Calu3 (cell line): ENCODE results near the gene ATL2. TPM values are rescaled to one million over a fixed set of nuclear protein-coding genes. Genes with fewer than 3 reads are reported as not detected.
"Not testable (repeated sequence)": the region's sequence is repeated elsewhere in the genome, so short reads cannot be mapped to it uniquely, and the experiment has no call there.

Experiments
- BruUV-seq: library from RNA; stranded (reverse); fragments of 400-500 nt; replicated peaks from 2 replicates; lab custom pipeline; 2021; lab: Mats Ljungman, UMichigan
- CTCF ChIA-PET: fragments of 300-600 bp; sonication (Branson Sonifier 250); formaldehyde crosslinking; loops from one replicate; lab custom pipeline; 2022; ENCODE audit warnings: antibody characterized with exemption; lab: Charles Lee
- DNase-seq: peaks from one replicate; pipeline ENCODE4 v3.0.0; 2022
- H3K27ac Mint-ChIP-seq: one replicate; pipeline ENCODE4 v1.8.0; 2022; ENCODE audit warnings: mixed read lengths; ENCODE audit not compliant: unreplicated experiment
- H3K27me3 Mint-ChIP-seq: one replicate; pipeline ENCODE4 v1.8.0; 2022; ENCODE audit warnings: mixed read lengths; ENCODE audit not compliant: unreplicated experiment
- H3K36me3 Mint-ChIP-seq: one replicate; pipeline ENCODE4 v1.8.0; 2022; ENCODE audit warnings: mild to moderate bottlenecking, moderate library complexity, mixed read lengths; ENCODE audit not compliant: insufficient read depth, unreplicated experiment
- H3K4me1 Mint-ChIP-seq: one replicate; pipeline ENCODE4 v1.8.0; 2022; ENCODE audit warnings: mild to moderate bottlenecking, low read depth, mixed read lengths; ENCODE audit not compliant: unreplicated experiment
- H3K4me3 Mint-ChIP-seq: one replicate; pipeline ENCODE4 v1.8.0; 2022; ENCODE audit warnings: mild to moderate bottlenecking, low read depth, moderate library complexity, mixed read lengths; ENCODE audit not compliant: unreplicated experiment
- H3K9me3 Mint-ChIP-seq: one replicate; pipeline ENCODE4 v1.8.0; 2022; ENCODE audit warnings: low read depth, mixed read lengths; ENCODE audit not compliant: unreplicated experiment
- intact Hi-C: fragments of 100-400 bp; cut with micrococcal nuclease; formaldehyde crosslinking; loops from one replicate; pipeline ENCODE4 v1.10.0; 2022; ENCODE audit not compliant: unreplicated experiment
- total RNA-seq: library from RNA; stranded (reverse); gene quantifications from 2 replicates; pipeline ENCODE4 v1.2.3, GENCODE V29; 2022
- TF ChIP-seq, protein P1 (sequence below): fragments of 200-600 bp; IDR thresholded peaks from one replicate; pipeline ENCODE4 v1.8.0; 2022; ENCODE audit warnings: antibody characterized with exemption; ENCODE audit not compliant: unreplicated experiment

Gene ATL2
- total RNA-seq, 1 experiment from 2014 or later = 118 TPM

DNA sequence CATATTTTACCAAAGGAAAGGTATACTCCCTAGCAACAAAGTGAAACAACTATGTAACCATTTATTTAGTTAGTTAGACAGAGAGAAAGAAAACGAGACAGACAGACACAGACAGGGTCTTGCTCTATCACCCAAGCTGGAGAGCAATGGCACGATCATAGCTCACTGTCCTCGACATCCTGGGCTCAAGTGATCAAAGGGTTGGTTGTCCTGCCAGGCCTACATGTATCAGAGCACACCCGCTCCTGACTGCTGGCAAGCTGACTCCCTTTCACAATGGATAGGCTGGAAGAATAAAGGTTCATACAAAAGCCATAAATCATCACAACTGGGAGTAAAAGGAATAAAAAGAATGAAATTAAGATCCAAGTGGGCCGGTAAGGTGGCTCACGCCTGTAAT lies 53.5 kb downstream of the ATL2 start:
- no peaks in the 10 kb centered on the region for H3K27me3 Mint-ChIP-seq
- peaks cover 44% of the 10 kb centered on the region for H3K4me1 Mint-ChIP-seq
- H3K27ac Mint-ChIP-seq = no peak overlapping the region
- no peak overlapping the region for H3K4me3 Mint-ChIP-seq
- DNase-seq = no peak
- CTCF ChIA-PET = no interaction called here
- intact Hi-C loops = loop anchor here (10.0 kb wide), 1 partner anchor 141 kb away; no protein-coding TSS in a partner anchor
- H3K36me3 Mint-ChIP-seq = peaks cover 50% of the 10 kb centered on the region
- TF ChIP-seq, protein P1, sequence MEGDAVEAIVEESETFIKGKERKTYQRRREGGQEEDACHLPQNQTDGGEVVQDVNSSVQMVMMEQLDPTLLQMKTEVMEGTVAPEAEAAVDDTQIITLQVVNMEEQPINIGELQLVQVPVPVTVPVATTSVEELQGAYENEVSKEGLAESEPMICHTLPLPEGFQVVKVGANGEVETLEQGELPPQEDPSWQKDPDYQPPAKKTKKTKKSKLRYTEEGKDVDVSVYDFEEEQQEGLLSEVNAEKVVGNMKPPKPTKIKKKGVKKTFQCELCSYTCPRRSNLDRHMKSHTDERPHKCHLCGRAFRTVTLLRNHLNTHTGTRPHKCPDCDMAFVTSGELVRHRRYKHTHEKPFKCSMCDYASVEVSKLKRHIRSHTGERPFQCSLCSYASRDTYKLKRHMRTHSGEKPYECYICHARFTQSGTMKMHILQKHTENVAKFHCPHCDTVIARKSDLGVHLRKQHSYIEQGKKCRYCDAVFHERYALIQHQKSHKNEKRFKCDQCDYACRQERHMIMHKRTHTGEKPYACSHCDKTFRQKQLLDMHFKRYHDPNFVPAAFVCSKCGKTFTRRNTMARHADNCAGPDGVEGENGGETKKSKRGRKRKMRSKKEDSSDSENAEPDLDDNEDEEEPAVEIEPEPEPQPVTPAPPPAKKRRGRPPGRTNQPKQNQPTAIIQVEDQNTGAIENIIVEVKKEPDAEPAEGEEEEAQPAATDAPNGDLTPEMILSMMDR = no peak
- no TSS peak for BruUV-seq
- H3K9me3 Mint-ChIP-seq = peaks cover 2% of the 10 kb centered on the region

- peaks cover 56% of the 10 kb centered on the region for H3K36me3 Mint-ChIP-seq
- no TSS peak for BruUV-seq
These were observed 54.7 kb downstream of the ATL2 start for GRCh38 chr2:38322224-38322914.

DNA sequence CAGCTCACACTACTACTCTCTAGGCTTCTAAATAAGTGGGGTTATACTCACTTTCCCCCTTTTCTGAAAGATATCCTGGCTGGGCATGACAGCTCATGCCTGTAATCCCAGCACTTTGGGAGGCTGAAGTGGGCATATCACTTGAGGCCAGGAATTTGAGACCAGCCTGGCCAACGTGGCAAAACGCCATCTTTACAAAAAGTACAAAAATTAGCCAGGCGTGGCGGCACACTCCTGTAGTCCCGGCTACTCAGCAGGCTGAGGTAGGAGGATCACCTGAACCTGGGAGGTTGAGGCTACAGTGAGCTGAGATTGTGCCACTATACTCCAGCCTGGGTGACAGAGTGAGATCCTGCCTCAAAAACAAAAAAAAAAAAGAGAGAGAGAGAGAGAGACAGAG lies 57.8 kb downstream of the ATL2 start:
- H3K36me3 Mint-ChIP-seq = peaks cover 70% of the 10 kb centered on the region
- DNase-seq, BruUV-seq, H3K27me3 Mint-ChIP-seq, H3K9me3 Mint-ChIP-seq, H3K4me3 Mint-ChIP-seq, H3K27ac Mint-ChIP-seq, intact Hi-C loops, H3K4me1 Mint-ChIP-seq: not testable (repeated sequence)
- CTCF ChIA-PET = interaction anchor here (0.7 kb wide), 1 partner anchor 169 kb away, joined by 3 read pairs; no protein-coding TSS in a partner anchor

More at GRCh38 chr2:38322224-38322914, 54.7 kb downstream of the ATL2 start:
- DNase-seq = no peak
- intact Hi-C loops = loop anchor here (10.0 kb wide), 1 partner anchor 142 kb away; no protein-coding TSS in a partner anchor
- TF ChIP-seq, protein P1 = no peak
- H3K27ac Mint-ChIP-seq = no peak overlapping the region
- CTCF ChIA-PET = no interaction called here
- no peak overlapping the region for H3K4me3 Mint-ChIP-seq
- H3K4me1 Mint-ChIP-seq = peaks cover 32% of the 10 kb centered on the region
- no peaks in the 10 kb centered on the region for H3K27me3 Mint-ChIP-seq
- no peaks in the 10 kb centered on the region for H3K9me3 Mint-ChIP-seq

- CTCF ChIA-PET = interaction anchor here (0.7 to 2.6 kb wide), 5 partner anchors 59 to 258 kb away, joined by 3 to 8 read pairs (median 3); partner anchors contain the start of gene ATL2
- no peak overlapping the region for H3K4me3 Mint-ChIP-seq
These were observed 59.3 kb downstream of the ATL2 start for GRCh38 chr2:38317725-38318124.

More at GRCh38 chr2:38317725-38318124, 59.3 kb downstream of the ATL2 start:
- Mint-ChIP-seq H3K27ac (no peak overlapping the region), H3K27me3 (no peaks in the 10 kb centered on the region), H3K36me3 (peaks cover 75% of the 10 kb centered on the region), H3K4me1 (no peaks in the 10 kb centered on the region), H3K9me3 (no peaks in the 10 kb centered on the region)
- DNase-seq = no peak
- no TSS peak for BruUV-seq
- TF ChIP-seq, protein P1 = no peak
- intact Hi-C loops = no loop called here
